Brain microvascular endothelial cell (primary cell): Measurements from ENCODE around the gene STARD10.
"Not testable (repeated sequence)": the region's sequence is repeated elsewhere in the genome, so short reads cannot be mapped to it uniquely, and the experiment has no call there.

Experiments
- DNase-seq: peaks from one replicate; pipeline ENCODE4 v3.0.0-alpha.2; 2020
- H3K27ac ChIP-seq: fragments of 250-450 bp; sonication (Bioruptor Pico); 2 replicates; pipeline ENCODE4 v1.5.1; 2020; ENCODE audit warnings: mild to moderate bottlenecking, moderate library complexity
- H3K27me3 ChIP-seq: fragments of 250-450 bp; sonication (Bioruptor Pico); replicated peaks from 2 replicates; pipeline ENCODE4 v1.5.1; 2020; ENCODE audit warnings: mild to moderate bottlenecking
- H3K36me3 ChIP-seq: fragments of 250-450 bp; sonication (Bioruptor Pico); replicated peaks from 2 replicates; pipeline ENCODE4 v1.5.1; 2020; ENCODE audit warnings: mild to moderate bottlenecking
- H3K4me3 ChIP-seq: 2 replicates; pipeline ENCODE4 v1.5.1; 2011; ENCODE audit warnings: low read depth, mild to moderate bottlenecking, control low read depth, low read length, moderate library complexity
- CTCF ChIP-seq: IDR thresholded peaks from 2 replicates; pipeline ENCODE4 v1.5.1; 2011; ENCODE audit warnings: low read depth, mild to moderate bottlenecking, moderate library complexity, low read length, control low read depth, inconsistent platforms; ENCODE audit errors: missing control alignments
- in situ Hi-C: cut with HindIII; loops from 2 replicates; pipeline ENCODE4 v1.10.0; 2017; ENCODE audit warnings: low sequenced_read_pairs, low pct_ligation_motif_present

STARD10 gene

GRCh38 chr11:72807021-72807693, 13.3 kb upstream of the STARD10 start:
- H3K27me3 ChIP-seq, result no peaks in the 10 kb centered on the region
- no peak overlapping the region for H3K4me3 ChIP-seq
- H3K36me3 ChIP-seq, result peaks cover 4% of the 10 kb centered on the region
- no peak for TF ChIP-seq CTCF
- in situ Hi-C loops, result no loop called here
- peak overlapping the region; percentile 7 for H3K27ac ChIP-seq
- no peak for DNase-seq

DNA sequence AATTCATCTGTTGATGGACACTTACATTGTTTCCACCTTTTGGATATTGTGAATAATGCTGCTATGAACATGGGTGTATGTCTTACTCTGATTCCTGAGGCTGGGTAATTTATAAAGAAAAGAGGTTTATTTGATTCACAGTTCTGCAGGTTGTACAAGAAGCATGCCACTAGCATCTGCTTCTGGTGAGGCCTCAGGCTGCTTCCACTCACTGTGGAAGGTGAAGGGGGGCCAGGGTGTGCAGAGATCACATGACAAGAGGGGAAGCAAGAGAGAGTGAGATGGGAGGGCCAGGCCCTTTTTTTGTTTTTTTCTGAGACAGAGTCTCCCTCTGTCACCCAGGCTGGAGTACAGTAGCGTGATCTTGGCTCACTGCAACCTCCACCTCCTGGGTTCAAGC, 12.5 kb upstream of the STARD10 start:
- H3K27ac ChIP-seq, H3K4me3 ChIP-seq, DNase-seq, H3K36me3 ChIP-seq, in situ Hi-C loops, H3K27me3 ChIP-seq: not testable (repeated sequence)

- in situ Hi-C loops, result no loop called here
- H3K36me3 ChIP-seq, result peaks cover 4% of the 10 kb centered on the region
- H3K27ac ChIP-seq, result no peak overlapping the region
- no peaks in the 10 kb centered on the region for H3K27me3 ChIP-seq
- TF ChIP-seq CTCF, result no peak
- DNase-seq, result no peak
- H3K4me3 ChIP-seq, result no peak overlapping the region
These were observed 11.4 kb upstream of the STARD10 start for GRCh38 chr11:72805216-72805615.

DNA sequence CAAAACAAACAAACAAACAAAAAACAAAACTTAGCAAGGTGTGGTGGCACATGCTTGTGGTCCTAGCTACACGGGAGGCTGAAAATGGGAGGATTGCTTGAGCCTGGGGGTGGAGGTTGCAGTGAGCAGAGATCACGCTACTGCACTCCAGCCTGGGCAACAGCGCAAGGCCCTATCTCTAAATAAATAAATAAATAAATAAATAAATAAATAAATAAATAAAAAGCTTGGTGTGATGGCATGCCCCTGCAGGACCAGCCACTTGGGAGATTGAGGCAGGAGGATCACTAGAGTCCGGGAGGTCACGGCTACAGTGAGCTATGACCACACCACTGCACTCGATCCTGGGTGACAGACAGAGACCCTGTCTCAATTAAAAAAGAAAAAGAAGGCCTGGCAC, 9.0 kb upstream of the STARD10 start:
- H3K4me3 ChIP-seq, result no peak overlapping the region
- in situ Hi-C loops, result no loop called here
- no peak for TF ChIP-seq CTCF
- no peaks in the 10 kb centered on the region for H3K27me3 ChIP-seq
- DNase-seq, result no peak
- no peaks in the 10 kb centered on the region for H3K36me3 ChIP-seq
- H3K27ac ChIP-seq, result no peak overlapping the region

GRCh38 chr11:72799441-72799840, 5.6 kb upstream of the STARD10 start:
- Histone ChIP-seq H3K27ac (no peak overlapping the region), H3K36me3 (no peaks in the 10 kb centered on the region), H3K27me3 (no peaks in the 10 kb centered on the region), H3K4me3 (no peak overlapping the region)
- DNase-seq, result no peak
- in situ Hi-C loops, result no loop called here
- no peak for TF ChIP-seq CTCF

GRCh38 chr11:72798361-72798760, 4.5 kb upstream of the STARD10 start:
- no peak for DNase-seq
- Histone ChIP-seq H3K27ac (no peak overlapping the region), H3K4me3 (no peak overlapping the region), H3K27me3 (no peaks in the 10 kb centered on the region), H3K36me3 (no peaks in the 10 kb centered on the region)
- in situ Hi-C loops, result no loop called here
- no peak for TF ChIP-seq CTCF
